Tongue (tissue), 2 donors: ENCODE results near the gene CBARP. TPM values are rescaled to one million over a fixed set of nuclear protein-coding genes. Genes with fewer than 3 reads are reported as not detected.
"Not testable (repeated sequence)": the region's sequence is repeated elsewhere in the genome, so short reads cannot be mapped to it uniquely, and the experiment has no call there.

Source experiments
- DNase-seq: peaks from one replicate; pipeline ENCODE4 v3.0.0-alpha.2; 2015
- total RNA-seq: library from RNA; depleted of rRNA; stranded (reverse); fragments of >200 nt; gene quantifications from one replicate; pipeline ENCODE4 v1.2.3, GENCODE V29; 2014

The CBARP gene
- total RNA-seq, 1 donor from 2014 or later, result 1.1 TPM

GRCh38 chr19:1252821-1253513 lies 15.2 kb upstream of the CBARP start:
- DNase-seq, result peak; percentile 77

GRCh38 chr19:1252221-1252820 lies 14.5 kb upstream of the CBARP start:
- DNase-seq, result peak; percentile 74

GRCh38 chr19:1251330-1252220 lies 13.8 kb upstream of the CBARP start:
- DNase-seq, result peak; percentile 78

- DNase-seq, result peak; percentile 82
Observed at GRCh38 chr19:1250437-1251260, 12.8 kb upstream of the CBARP start.

GRCh38 chr19:1249990-1250436 lies 12.2 kb upstream of the CBARP start:
- DNase-seq, result no peak

GRCh38 chr19:1249298-1249989 lies 11.6 kb upstream of the CBARP start:
- peak; percentile 98 for DNase-seq

GRCh38 chr19:1248786-1249297 lies 11.0 kb upstream of the CBARP start:
- peak; percentile 89 for DNase-seq

- peak; percentile 89 for DNase-seq
Observed at GRCh38 chr19:1248139-1248785, 10.5 kb upstream of the CBARP start, which contains the start of gene MIDN. Gene MIDN (plus strand): TSS chr19:1248583. CDS start chr19:1250297, 1,714 bp downstream.

- no peak for DNase-seq
Observed at GRCh38 chr19:1247748-1248138, 9.9 kb upstream of the CBARP start.

GRCh38 chr19:1246265-1247087 lies 8.7 kb upstream of the CBARP start:
- DNase-seq, result not testable (repeated sequence)

- peak; percentile 89 for DNase-seq
Observed at GRCh38 chr19:1245494-1246264, 7.9 kb upstream of the CBARP start.

GRCh38 chr19:1244693-1245451 lies 7.1 kb upstream of the CBARP start:
- peak; percentile 58 for DNase-seq

GRCh38 chr19:1243768-1244692 lies 6.2 kb upstream of the CBARP start:
- peak; percentile 91 for DNase-seq

- peak; percentile 98 for DNase-seq
Observed at GRCh38 chr19:1241417-1242095, 3.8 kb upstream of the CBARP start, which contains the start of gene ATP5F1D. Gene ATP5F1D (plus strand): TSS chr19:1241751. CDS start chr19:1241851, 100 bp downstream.

GRCh38 chr19:1240925-1241324 lies 3.1 kb upstream of the CBARP start:
- no peak for DNase-seq
